Nephron progenitor cell (in vitro differentiated cells): ENCODE results near the gene NTRK3.

Experiments
- DNase-seq: peaks from one replicate; pipeline ENCODE4 v3.0.0; 2021
- H3K27ac Mint-ChIP-seq: 2 replicates; pipeline ENCODE4 v1.8.0; 2021; ENCODE audit warnings: mild to moderate bottlenecking, moderate library complexity, mixed read lengths
- H3K27me3 Mint-ChIP-seq: 2 replicates; pipeline ENCODE4 v1.8.0; 2021; ENCODE audit warnings: mild to moderate bottlenecking, low read depth, mixed read lengths; ENCODE audit not compliant: poor library complexity
- H3K36me3 Mint-ChIP-seq: 2 replicates; pipeline ENCODE4 v1.8.0; 2021; ENCODE audit warnings: low read depth, mixed read lengths
- H3K4me1 Mint-ChIP-seq: 2 replicates; pipeline ENCODE4 v1.8.0; 2021; ENCODE audit warnings: mixed read lengths
- H3K4me3 Mint-ChIP-seq: 2 replicates; pipeline ENCODE4 v1.8.0; 2021; ENCODE audit warnings: mild to moderate bottlenecking, moderate library complexity, mixed read lengths
- H3K9me3 Mint-ChIP-seq: 2 replicates; pipeline ENCODE4 v1.8.0; 2021; ENCODE audit warnings: mild to moderate bottlenecking, moderate library complexity, mixed read lengths
- TF ChIP-seq, protein P1 (sequence below): fragments of 200-600 bp; sonication (generic); IDR thresholded peaks from 2 replicates; pipeline ENCODE4 v1.5.0; 2021; ENCODE audit warnings: antibody characterized with exemption

Gene NTRK3

GRCh38 chr15:88113613-88114308, 142.8 kb downstream of the NTRK3 start:
- TF ChIP-seq, protein P1, sequence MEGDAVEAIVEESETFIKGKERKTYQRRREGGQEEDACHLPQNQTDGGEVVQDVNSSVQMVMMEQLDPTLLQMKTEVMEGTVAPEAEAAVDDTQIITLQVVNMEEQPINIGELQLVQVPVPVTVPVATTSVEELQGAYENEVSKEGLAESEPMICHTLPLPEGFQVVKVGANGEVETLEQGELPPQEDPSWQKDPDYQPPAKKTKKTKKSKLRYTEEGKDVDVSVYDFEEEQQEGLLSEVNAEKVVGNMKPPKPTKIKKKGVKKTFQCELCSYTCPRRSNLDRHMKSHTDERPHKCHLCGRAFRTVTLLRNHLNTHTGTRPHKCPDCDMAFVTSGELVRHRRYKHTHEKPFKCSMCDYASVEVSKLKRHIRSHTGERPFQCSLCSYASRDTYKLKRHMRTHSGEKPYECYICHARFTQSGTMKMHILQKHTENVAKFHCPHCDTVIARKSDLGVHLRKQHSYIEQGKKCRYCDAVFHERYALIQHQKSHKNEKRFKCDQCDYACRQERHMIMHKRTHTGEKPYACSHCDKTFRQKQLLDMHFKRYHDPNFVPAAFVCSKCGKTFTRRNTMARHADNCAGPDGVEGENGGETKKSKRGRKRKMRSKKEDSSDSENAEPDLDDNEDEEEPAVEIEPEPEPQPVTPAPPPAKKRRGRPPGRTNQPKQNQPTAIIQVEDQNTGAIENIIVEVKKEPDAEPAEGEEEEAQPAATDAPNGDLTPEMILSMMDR, result no peak
- no peak for DNase-seq
- H3K27me3 Mint-ChIP-seq, result peaks cover 12% of the 10 kb centered on the region
- no peaks in the 10 kb centered on the region for H3K36me3 Mint-ChIP-seq
- no peaks in the 10 kb centered on the region for H3K9me3 Mint-ChIP-seq
- no peaks in the 10 kb centered on the region for H3K4me1 Mint-ChIP-seq
- no peak overlapping the region for H3K4me3 Mint-ChIP-seq
- no peak overlapping the region for H3K27ac Mint-ChIP-seq

DNA sequence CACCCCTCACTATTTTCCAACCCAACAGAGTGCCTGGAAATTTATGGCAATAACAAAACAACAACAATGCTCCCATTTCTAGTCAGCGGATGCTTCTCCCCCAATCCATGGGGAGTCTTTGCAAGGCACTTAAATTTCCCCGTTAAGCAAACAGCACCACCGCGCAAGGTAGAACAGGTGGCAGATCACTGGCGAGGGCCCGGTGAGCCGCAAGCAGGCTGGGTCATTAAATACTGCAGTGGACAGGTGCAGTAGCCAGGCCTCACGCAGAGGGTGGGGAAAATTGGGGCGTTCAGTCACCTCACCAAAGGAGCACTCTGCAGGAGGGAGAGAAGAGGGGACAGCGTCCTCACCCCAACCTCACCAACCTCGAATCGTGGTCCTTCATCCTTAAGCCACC, 147.5 kb downstream of the NTRK3 start:
- Mint-ChIP-seq H3K27me3 (peaks cover 24% of the 10 kb centered on the region), H3K4me3 (no peak overlapping the region)
- no peak for DNase-seq

DNA sequence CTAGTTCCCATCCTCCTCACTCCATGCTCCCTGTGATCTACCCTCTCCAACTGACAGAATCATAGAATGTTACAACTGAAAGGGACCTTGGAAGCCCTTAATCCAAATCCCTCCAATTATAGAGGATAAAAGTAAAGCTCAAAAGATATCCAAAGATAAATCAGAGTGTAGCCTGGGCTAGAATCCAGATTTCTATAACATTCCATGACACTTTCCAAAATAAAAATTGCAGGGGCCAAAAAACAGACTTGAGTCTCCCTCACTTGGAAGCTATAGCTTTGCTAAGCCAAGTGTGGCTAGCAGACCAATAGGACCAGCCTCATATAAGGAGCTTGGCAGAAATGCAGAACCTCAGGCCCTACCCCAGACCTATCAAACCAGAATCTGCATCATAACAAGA, 148.1 kb downstream of the NTRK3 start:
- H3K4me3 Mint-ChIP-seq, result no peak overlapping the region
- H3K27me3 Mint-ChIP-seq, result peaks cover 24% of the 10 kb centered on the region
- H3K9me3 Mint-ChIP-seq, result no peaks in the 10 kb centered on the region
- H3K4me1 Mint-ChIP-seq, result no peaks in the 10 kb centered on the region
- no peaks in the 10 kb centered on the region for H3K36me3 Mint-ChIP-seq
- no peak for DNase-seq
- TF ChIP-seq, protein P1, result no peak
- H3K27ac Mint-ChIP-seq, result no peak overlapping the region

More for the DNA sequence above, 147.5 kb downstream of the NTRK3 start:
- Mint-ChIP-seq H3K36me3 (no peaks in the 10 kb centered on the region), H3K4me1 (no peaks in the 10 kb centered on the region), H3K9me3 (no peaks in the 10 kb centered on the region), H3K27ac (no peak overlapping the region)
- TF ChIP-seq, protein P1, result no peak

GRCh38 chr15:88106074-88106473, 150.5 kb downstream of the NTRK3 start:
- no peak overlapping the region for H3K4me3 Mint-ChIP-seq
- no peaks in the 10 kb centered on the region for H3K4me1 Mint-ChIP-seq
- DNase-seq, result no peak
- H3K27me3 Mint-ChIP-seq, result peaks cover 22% of the 10 kb centered on the region
- H3K9me3 Mint-ChIP-seq, result no peaks in the 10 kb centered on the region
- TF ChIP-seq, protein P1, result no peak
- H3K36me3 Mint-ChIP-seq, result no peaks in the 10 kb centered on the region
- no peak overlapping the region for H3K27ac Mint-ChIP-seq

GRCh38 chr15:88104357-88104756, 152.2 kb downstream of the NTRK3 start:
- Mint-ChIP-seq H3K27me3 (peaks cover 17% of the 10 kb centered on the region), H3K36me3 (no peaks in the 10 kb centered on the region), H3K9me3 (no peaks in the 10 kb centered on the region), H3K4me3 (no peak overlapping the region), H3K27ac (no peak overlapping the region), H3K4me1 (no peaks in the 10 kb centered on the region)
- TF ChIP-seq, protein P1, result no peak
- no peak for DNase-seq

GRCh38 chr15:88100181-88100580, 156.4 kb downstream of the NTRK3 start:
- peaks cover 4% of the 10 kb centered on the region for H3K27me3 Mint-ChIP-seq
- no peaks in the 10 kb centered on the region for H3K9me3 Mint-ChIP-seq
- no peaks in the 10 kb centered on the region for H3K36me3 Mint-ChIP-seq
- H3K27ac Mint-ChIP-seq, result no peak overlapping the region
- TF ChIP-seq, protein P1, result no peak
- H3K4me1 Mint-ChIP-seq, result no peaks in the 10 kb centered on the region
- H3K4me3 Mint-ChIP-seq, result no peak overlapping the region
- DNase-seq, result no peak
